Germinal center (tissue), 1 donor: ENCODE data around the gene RPL37A.

Experiments used
- DNase-seq: peaks from one replicate; pipeline ENCODE4 v3.0.0; 2012; ENCODE audit warnings: mixed read lengths, low spot score

The RPL37A gene

DNA sequence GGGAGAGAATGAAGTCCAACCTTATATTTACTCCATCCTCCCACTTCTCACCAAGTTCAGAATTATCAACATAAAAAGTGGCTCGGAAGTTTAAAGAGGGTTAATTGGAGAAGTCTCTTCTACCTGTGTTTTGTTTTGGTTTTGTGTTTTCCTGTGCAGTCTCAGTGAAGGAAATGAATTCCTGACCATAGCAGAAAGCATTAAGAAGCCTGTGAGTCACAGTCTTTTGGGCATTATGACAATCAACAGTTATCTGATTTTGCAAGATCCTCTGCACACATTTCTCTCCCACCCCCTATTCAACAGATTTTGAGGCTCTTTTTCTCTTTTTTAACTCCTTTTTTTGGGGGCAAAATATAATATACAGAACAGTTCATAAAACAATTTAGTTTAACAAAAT is 8.6 kb upstream of the RPL37A start:
- no peak for DNase-seq

- peak; percentile 68 for DNase-seq
These were observed 6.6 kb upstream of the RPL37A start for GRCh38 chr2:216491793-216492596.

DNA sequence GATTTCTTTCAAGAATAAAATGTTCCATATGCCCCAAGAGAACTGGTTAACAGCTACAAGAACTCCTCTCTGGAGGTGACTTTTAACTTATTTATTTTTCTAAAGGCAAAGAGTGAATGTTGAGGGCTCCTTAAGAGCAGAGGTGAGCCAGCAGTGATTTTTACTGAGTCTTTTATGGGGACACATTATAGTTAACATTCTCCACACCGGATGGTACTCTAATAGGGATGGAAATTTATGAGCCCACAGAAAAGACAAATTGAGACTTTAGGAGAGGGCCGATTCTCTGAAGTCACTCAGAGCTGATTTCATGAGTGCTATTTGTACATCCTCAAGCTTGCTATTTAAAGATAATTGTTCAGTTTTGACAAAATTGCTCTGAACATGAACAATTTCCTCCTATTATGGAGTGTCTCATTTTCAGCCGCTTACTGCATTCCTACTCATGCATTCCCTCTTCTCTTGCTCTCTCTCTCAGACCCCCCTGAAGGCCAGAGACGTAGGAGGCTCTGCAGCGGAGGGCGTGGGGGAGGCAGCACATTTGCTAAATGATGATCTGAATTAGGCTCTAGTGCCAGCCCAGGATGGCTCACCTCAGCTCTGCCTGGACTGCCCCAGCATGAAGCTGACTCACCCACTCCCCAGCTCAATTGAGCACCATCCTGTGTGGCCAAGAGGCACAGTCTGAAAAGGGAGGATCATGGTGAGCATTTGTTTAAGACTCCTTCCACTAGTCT is 5.9 kb upstream of the RPL37A start:
- no peak for DNase-seq

GRCh38 chr2:216493334-216493685 is 5.3 kb upstream of the RPL37A start:
- DNase-seq = no peak

- no peak for DNase-seq
These were observed 3.0 kb upstream of the RPL37A start for GRCh38 chr2:216495656-216496055.

GRCh38 chr2:216497382-216498069 is 1.1 kb upstream of the RPL37A start:
- no peak for DNase-seq

DNA sequence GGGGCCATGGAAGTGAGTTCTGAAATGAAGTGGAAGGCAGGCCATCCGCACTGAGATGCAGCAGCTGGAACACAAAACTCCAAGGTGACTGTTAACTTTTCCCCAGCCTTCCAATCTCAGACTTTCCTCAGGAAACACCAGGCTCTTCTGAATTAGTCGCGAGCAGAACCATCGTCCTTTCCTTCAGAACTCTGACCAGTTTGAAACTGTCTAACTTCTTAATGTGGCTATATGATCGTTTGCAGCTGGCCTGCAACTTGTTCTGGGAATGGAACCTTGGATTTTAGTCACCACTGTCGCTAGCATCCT is 620 bp upstream of the RPL37A start:
- no peak for DNase-seq

GRCh38 chr2:216499641-216500218 is 1.1 kb downstream of the RPL37A start:
- no peak for DNase-seq

DNA sequence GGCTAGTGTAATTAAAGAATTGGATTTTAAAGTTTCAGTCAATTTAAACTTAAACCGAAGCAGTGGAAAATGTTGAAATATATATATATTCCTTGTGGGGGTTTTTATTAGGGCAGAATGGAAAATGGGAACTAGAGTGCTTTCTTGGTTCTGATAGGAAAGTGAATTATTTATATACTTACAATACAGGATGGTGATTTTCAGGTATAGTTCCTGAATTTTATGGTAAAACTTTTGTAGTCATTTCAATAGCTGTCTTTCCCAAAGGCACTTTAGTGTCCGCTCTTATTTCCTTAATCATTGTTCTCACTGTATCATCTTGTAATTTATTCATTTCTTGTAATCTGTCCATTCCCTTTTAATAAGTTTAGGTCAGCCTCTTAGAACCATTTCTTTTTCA is 1.9 kb downstream of the RPL37A start:
- DNase-seq = no peak

DNA sequence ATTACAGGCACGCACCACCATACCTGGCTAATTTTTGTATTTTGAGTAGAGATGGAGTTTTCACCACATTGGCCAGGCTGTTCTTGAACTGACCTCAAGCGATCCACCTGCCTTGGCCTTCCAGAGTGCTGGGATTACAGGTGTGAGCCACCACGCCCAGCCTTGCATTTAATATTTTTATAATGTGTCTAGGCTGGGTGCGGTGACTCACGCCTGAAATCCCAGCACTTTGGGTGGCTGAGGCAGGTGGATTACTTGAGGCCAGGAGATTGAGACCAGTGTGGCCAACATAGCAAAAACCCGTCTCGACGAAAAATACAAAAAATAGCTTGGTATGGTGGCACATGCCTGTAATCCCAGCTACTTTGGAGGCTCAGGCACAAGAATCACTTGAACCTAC is 3.2 kb downstream of the RPL37A start:
- DNase-seq = no peak

DNA sequence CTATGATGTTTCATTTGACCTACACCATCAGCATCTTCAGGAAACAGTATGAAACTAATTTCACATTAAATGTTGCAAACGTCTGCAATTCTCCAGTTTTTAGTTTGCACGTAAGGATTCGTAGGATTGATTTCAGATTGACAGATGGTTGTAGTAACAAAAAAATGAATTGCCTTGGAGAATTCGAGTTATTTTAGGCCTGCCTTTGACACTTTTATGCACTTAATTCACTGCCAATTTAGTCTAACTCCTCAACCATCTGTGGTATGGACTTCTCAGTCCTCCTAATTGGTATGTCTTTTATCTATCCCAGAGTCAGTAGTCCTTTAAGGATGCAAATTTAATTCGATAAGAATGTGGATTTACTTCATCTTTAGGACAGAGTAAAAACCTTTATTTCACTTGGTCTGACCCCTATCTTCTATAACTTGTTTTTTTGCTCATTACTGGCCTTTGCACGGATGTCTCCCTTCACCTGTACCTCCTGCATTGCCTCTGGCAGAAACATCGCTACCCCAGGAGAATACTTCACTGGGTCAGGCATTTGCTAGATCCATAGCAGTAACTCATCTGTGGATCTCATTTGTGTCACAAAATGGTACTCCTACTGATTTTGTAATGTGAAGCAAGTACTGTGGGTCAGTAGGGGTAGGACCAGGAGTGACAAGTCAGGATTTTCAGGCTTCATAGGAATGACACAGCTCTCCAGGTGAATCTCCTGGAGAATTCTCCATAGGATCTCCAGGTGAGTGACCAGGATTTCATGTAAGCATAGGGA is 3.9 kb downstream of the RPL37A start:
- DNase-seq = no peak

DNA sequence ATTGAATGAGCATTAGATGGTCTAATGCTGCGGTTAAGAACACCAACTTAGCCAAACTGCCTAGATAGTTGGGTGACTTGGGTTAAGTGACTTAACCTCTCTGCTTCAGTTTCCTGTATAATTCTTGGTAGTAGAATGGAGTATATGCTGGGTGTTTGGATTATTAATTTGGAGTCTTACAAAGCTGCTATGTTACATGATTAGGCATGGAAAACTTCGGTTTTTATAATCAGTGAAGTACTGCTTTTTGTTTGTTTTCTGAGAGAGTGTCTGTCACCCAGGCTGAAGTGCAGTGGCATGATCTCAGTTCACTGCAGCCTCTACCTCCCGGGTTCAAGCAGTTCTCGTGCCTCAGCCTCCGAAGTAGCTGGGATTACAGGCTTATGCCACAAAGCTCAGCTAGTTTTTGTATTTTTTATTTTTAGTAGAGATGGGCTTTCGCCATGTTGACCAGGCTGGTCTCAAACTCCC is 4.5 kb downstream of the RPL37A start:
- no peak for DNase-seq

DNA sequence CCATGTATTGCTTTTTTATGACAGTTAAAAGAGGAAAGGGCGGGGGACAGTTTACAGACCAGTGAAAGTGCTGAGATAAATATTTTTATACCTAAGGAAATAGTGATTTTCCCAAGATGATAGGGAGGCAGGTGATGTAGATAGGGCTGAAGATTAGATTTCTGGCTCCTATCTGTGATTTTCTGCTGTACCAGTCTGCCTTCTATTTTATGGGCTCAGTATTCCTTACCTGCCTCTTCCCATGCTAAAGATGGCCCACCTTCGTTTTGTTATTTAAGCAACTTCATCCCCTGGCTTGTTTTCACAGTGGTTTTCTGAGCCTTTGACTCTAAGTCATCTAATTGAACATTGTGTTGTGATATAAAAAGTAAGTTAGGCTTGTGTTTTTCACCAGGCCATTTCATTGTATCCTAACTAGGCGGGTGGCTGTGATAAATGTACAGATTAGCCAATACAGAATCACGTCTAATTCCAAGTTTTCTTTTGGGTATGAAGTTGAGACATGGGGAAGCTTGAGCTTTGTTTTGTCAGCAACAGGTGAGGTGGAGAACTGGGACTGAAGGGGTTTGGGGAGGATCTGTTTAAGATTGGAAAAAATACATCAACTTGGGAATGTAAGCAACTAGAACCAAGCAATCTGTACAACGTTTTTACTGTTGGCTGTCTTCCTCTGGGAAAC is 5.2 kb downstream of the RPL37A start:
- DNase-seq = no peak

DNA sequence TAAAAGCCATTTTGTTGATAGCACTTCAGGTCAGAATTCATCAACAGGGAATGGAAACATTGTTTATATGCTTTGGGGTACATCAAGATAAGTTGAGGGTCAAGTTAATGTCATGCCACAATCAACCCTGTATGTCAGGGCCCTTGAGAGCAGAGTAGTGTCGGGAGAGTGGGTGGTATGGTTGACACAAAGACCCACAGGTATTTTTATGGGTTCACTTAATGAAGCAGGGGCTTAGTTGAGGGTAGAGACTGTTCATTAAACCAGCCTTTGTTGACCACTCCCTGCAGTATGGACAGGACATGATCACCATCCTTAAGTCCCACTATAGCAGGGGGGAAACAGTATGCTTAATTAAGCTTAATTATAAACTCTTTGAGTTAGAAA is 5.7 kb downstream of the RPL37A start:
- DNase-seq = no peak

DNA sequence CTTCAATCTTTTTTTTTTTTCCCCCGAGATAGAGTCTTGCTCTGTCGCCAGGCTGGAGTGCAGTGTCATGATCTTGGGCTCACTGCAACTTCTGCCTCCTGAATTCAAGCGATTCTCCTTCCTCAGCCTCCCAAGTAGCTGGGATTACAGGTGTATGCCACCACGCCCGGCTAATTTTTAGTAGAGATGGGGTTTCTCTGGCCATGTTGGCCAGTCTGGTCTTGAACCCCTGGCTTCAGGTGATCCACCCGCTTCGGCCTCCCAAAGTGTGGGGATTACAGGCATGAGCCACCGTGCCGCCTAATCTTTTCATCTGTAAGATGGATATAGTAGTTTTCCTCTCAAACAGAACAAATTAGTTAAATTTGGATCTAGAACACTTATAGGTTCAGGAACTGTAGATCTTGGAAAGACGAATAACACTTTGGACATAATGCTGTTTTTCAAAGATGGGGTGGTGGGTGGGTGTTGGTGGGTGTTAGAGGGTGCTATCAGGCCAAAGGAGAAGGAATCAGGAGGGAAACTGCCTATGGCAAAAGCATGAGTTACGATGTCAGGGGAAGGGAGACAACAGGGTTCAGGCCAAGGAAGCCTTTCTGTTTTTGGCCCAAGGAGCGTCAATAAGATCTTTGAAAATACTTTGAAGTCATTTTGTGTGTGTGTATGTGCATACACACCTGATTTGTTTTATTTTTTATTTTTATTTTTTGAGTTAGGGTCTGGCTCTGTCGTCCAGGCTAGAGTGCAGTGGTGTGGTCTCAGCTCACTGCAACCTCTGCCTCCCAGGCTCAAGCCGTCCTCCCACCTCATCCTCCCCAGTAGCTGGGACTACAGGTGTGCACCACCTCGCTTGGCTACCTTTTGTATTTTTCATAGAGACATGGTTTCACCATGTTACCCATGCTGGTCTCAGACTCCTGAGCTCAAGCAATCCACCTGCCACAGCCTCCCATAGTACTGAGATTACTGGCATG is 6.8 kb downstream of the RPL37A start:
- DNase-seq = no peak

DNA sequence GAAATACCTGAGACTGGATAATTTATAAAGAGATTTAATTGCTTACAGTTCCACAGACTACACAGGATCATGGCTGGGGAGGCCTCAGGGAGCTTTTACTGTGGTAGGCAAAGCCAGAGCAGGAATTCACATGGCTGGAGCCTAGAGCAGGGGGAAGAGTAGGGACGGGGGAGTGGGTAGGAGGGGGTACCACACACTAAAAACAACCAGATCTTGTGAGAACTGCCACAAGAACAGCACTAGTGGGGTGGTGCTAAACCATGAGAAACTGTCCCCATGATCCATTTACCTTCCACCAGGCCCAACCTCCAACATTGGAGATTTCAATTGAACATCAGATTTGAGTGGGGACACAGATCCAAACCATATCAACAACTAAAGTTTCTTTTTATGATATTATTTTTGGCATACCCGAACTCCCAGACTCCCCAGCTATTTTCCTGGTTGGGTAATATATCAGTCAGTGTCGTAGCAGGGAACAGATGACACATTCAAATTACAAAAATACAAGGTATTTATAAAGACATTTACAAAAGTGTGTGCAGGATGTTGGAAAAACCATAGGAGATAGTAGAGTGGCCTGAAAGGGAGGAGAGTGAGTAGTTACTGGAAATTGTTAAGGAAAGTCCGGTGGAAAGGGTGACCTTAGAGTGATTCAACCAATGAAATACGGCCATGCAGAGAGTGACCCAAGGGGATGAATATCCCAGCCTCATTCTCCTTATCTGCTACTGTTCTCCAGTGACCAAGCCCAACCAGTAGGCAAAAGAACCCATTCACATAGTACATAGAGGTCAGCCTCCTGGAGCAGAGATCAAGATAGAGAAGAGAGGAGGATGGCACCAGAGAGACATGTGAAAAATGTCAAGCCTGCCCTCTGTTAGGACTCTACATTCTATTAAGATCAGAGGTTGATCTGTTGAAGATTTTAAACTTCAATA is 8.8 kb downstream of the RPL37A start:
- no peak for DNase-seq

DNA sequence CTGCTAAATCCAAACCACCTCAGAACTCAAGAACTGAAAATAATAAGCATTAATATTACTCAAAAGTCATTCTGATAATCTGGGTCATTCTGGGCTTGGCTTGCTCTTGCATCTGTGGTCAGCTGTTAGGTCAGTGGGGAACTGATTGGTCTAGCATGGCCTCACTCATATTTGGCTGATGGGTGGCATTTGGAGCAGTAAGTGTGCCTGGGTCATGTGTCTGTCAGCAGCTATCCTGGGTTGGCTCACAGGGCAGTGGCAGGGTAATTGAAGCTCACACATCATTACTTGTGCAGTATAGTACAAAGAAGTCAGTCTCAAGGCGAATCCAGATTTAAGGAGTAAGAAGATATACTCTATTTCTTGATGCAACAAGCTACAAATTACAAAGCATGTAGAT is 9.6 kb downstream of the RPL37A start:
- DNase-seq = no peak

DNA sequence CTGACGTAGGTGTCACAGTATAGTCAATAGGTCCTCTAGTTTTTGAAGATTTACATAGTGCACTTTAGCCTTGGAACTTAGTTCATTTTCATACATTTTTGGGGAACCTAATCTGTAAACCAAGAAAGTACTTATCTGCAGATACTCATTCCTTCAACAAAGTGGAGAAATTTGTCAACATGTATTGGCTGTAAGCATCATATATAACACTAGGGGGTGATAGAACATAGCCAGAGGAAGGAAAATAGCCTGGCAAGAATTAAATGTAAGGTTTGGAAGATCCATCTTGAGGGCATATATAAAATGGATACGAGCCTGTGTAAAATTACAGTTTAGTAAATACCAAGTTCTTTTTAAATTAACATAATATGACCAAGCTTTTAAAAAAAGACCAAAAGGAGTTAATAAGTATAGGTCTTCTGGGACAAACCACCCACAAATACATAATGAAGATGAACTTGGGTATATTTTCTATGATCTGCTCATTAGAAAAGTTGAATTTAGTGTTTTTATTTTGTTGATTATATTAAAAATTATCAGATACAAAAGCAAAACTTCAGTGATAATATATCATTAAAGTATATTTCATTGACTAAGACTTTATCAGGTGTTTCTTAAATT is 18.2 kb downstream of the RPL37A start:
- peak; percentile 47 for DNase-seq
